Glomerular visceral epithelial cell (primary cell): ENCODE measurements around the gene ZNF117.
"Not testable (repeated sequence)": the region's sequence is repeated elsewhere in the genome, so short reads cannot be mapped to it uniquely, and the experiment has no call there.

Experiments used
- DNase-seq: peaks from one replicate; pipeline ENCODE4 v3.0.0-alpha.2; 2016; ENCODE audit errors: extremely low spot score

Gene ZNF117

GRCh38 chr7:64990936-64991335 is at the start of gene ZNF117:
Gene ZNF117 (minus strand): TSS chr7:64991036.
- no peak for DNase-seq

- peak; percentile 37 for DNase-seq
Observed at GRCh38 chr7:65038767-65039166, 47.9 kb upstream of the ZNF117 start.

DNA sequence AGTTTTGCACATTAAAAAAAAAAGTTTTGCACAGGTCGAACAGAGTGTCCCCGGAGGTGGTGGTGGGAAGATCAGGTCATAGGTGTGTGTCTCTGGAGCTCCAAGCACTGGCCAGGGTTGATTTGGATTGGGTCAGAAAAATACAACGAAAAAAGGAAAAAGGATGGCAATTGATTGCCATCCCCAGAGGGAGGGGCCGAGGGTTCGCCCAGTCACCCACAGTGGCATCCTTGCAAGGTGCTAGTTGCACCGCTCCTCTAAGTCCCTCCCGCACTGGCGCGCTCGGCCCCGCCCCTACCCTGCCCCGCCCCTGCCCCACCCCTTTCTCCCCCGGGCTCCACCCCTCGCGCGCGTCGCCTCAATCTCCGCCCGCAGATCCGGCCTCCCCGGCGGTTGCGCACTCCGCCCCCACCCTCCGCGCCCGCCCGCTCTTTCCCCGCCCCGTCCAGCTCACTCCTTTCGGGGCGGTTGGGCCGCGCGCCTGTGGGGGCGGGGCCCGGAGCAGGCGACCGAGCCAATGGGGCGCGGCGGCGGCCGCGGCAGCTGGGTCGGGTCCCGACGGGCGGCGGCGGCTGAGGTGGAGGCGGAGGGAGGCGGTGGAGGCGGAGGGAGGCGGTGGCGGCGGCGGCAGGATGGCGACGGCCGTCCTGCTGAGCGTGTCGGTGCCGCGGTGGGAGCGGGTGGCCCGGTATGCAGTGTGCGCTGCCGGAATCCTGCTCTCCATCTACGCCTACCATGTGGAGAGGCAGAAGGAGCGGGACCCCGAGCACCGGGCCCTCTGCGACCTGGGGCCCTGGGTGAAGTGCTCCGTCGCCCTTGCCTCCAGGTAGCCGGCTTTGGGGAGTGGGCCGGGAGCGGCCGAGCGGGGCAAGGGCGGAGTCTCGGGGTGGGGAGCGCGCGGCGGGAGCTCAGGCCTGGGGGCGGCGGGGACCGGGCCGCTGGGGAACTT is 47.2 kb upstream of the ZNF117 start:
- peak; percentile 96 for DNase-seq

DNA sequence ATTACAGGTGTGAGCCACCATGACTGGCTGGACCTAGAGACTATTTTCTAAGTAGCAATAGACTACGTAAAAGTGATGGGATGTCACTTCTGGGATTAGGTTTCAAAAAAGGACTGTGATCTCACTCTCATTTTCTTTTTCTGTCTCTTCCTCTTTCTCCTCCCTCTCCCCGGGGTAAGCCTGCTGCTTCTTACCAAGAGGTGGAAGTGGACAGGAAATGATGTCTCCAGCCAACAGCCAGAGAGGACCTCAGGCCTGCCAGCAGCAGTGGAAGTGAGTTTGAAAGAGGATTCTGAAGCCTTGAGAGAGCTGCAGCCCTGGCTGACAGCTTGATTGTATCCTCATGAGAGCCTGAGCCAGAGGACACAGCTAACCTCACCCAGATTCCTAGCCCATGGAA is 45.7 kb upstream of the ZNF117 start:
- not testable (repeated sequence) for DNase-seq

GRCh38 chr7:65035469-65035868 is 44.6 kb upstream of the ZNF117 start:
- DNase-seq, result not testable (repeated sequence)

- peak; percentile 7 for DNase-seq
Observed at GRCh38 chr7:65034120-65034782, 43.4 kb upstream of the ZNF117 start.

GRCh38 chr7:65033391-65033790 is 42.6 kb upstream of the ZNF117 start:
- DNase-seq, result not testable (repeated sequence)

- not testable (repeated sequence) for DNase-seq
Observed at GRCh38 chr7:65025023-65025422, 34.2 kb upstream of the ZNF117 start.

DNA sequence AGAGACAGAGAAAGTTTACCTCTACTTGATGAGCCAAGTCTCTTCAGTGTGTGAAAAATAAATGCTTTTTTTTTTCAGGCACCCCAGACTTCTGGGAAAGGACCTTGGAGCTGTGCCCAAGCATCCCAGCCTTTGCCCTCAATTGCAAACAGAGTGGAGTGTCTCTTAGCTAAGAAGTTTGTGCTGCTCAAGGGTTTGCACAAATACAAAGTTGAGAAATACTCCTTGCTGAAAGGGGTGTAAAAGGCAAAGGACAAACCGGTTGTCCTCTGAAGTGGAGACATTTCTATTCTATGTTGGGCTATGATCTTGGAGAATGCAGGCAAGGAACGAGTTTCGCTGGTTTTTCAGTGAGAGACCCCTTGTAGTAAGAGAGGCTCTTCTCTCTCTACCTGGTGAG is 30.1 kb upstream of the ZNF117 start:
- DNase-seq, result not testable (repeated sequence)

DNA sequence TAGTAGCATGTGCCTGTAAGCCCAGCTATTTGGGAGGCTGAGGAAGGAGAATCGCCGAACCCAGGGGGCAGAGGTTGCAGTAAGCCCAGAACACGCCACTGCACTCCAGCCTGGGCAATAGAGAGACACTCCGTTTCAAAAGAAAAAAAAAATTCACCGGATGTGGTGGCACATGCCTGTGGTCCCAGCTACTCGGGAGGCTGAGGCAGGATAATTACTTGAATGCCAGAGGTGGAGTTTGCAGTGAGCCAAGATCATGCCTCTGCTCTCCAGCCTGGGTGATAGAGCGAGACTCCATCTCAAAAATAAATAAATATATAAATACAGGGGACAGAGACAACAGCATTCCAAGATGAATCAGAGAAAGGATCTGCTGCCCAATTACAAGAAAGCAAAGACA is 19.0 kb upstream of the ZNF117 start:
- not testable (repeated sequence) for DNase-seq

DNA sequence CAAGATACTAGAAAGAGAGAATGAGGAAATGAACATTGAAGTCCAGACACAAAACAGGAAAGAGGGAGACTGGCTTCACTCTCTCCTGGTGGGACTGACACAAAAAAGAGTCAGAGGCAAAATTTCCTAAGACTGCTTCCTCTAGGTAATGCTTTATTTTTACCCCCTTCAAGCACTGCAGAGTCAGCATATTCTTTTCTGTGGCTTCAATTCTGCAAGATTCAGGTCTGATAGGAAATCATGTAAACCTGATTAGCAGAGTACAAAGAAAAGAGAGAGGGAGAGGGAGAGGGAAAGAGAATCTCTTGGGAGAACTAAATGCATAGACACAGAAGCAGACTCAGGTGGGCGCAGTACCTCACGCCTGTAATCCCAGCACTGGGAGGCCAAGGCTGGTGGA is 18.6 kb upstream of the ZNF117 start:
- DNase-seq, result not testable (repeated sequence)

DNA sequence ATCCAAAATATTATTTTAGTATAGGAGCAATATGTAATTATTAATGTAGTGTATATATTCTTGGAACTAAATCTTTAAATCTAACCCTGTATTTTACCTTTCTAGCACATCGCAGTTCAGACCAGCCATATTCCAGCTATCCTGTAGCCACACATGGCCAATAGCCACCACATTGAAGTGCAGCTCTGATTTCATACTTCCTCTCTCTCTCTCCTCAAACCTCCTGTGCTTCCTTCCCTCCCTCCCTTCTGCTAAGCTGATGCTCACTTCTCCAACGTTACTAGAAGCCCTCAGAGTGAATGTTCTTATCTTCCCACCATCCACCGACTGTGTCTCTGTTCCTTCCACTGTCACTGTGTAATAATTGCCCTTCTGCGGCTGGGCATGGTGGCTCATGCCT is 16.2 kb upstream of the ZNF117 start:
- not testable (repeated sequence) for DNase-seq

DNA sequence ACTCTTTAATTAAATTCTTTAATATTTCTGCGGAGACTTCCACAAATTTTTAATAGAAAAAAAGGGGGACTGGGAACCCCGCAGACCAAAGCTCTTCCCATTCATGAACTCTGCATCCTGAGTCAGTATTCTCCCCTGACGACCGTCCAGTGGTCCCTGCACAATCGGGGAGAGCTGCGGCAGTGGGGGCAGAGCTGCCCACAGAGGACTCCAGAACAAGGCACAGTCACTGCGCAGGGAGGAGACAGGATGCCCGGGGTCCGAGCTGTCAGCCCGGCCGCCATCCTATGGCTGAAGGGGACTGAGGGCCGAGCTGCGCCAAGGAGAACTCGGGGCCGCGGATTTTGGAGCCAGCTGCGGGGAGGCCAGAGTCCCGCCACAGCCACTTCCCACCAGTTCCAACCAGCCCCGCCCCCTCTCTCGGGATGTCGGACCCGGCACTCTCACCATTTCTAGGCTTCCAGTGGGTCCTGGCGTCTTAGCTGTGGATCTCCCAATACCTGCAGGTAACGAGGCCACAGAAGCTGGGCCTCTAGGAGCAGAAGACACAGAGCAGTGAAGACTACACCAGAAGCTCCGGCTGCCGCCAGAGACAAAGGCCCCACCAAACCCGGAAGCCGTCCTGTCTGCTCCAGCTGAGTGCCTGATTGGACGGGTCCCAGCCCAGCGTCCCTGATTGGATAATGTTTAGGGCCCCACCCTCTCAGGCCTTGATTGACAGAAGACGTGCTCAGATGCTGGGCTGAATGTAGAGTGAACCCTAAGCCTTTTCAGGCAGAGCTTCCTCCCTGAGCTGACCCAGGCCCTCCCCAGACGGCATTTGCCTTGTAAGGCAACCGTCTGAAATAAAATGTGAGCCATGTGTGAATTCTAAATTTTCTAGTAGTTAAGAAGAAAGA is 15.5 kb upstream of the ZNF117 start, which contains the start of gene ERV3-1:
Gene ERV3-1 (minus strand): TSS at position 594 of the 899 bp plus-strand sequence. CDS start 13,661 bp downstream, outside the sequence.
- DNase-seq, result peak; percentile 94

GRCh38 chr7:65004575-65004974 is 13.7 kb upstream of the ZNF117 start:
- DNase-seq, result no peak

- DNase-seq, result no peak
Observed at GRCh38 chr7:65002972-65003585, 12.2 kb upstream of the ZNF117 start.

GRCh38 chr7:65001291-65001814 is 10.5 kb upstream of the ZNF117 start:
- DNase-seq, result no peak

- DNase-seq, result no peak
Observed at GRCh38 chr7:64999165-65000004, 8.5 kb upstream of the ZNF117 start.

- no peak for DNase-seq
Observed at GRCh38 chr7:64998865-64999164, 8.0 kb upstream of the ZNF117 start.

DNA sequence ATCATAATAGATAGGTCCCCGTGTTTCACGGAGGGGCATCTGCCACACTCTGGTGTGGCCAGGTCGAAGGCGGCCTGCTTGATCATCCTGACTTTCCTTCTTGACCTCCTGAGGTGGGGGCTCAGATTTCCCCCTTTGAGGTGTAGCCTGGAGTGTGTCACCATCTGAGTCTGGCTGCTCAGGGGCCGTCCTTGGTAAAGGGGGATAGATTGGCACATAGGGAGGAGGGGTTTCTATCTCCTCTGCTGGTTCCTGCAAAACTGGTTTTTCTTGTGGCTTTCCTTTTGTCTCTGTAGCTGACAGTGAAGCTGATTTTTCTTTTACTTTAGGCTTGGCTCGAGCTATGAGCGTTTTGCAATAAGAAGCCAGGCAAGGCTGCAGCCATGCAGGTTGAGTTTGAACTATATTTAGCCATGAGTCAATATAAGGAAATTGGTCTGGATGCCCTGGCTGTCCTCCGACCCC is 7.1 kb upstream of the ZNF117 start:
- peak; percentile 27 for DNase-seq
